ENCODE results near the gene PDE4B. TPM values are rescaled to one million over a fixed set of nuclear protein-coding genes. Genes with fewer than 3 reads are reported as not detected.
A peak's percentile ranks its signal among the peaks of the same experiment; 100 is the strongest.

Gene PDE4B
- total RNA-seq, 1 donor from 2014 or later: 0.29 TPM

- Mint-ChIP-seq H3K36me3 (ENCODE audit: insufficient read depth) (no peaks in the 10 kb centered on the region), H3K27me3 (peaks cover 46% of the 10 kb centered on the region), H3K27ac (no peak overlapping the region), H3K4me3 (ENCODE audit: low read depth) (no peak overlapping the region), H3K4me1 (ENCODE audit: low read depth) (peaks cover 13% of the 10 kb centered on the region), H3K9me3 (ENCODE audit: low read depth) (no peaks in the 10 kb centered on the region)
- DNase-seq (ENCODE audit: low spot score, unreplicated experiment): no peak
- TF ChIP-seq CTCF (IDR thresholded peaks at IDR 0.05; ENCODE audit: unreplicated experiment): no peak
These were observed 538.0 kb downstream of the PDE4B start for GRCh38 chr1:66330722-66331141.

- peaks cover 13% of the 10 kb centered on the region for H3K4me1 Mint-ChIP-seq (ENCODE audit: low read depth)
- no peak overlapping the region for H3K27ac Mint-ChIP-seq
- no peak for DNase-seq (ENCODE audit: low spot score, unreplicated experiment)
- H3K9me3 Mint-ChIP-seq (ENCODE audit: low read depth): no peaks in the 10 kb centered on the region
- H3K4me3 Mint-ChIP-seq (ENCODE audit: low read depth): peak overlapping the region; percentile 66
- peaks cover 54% of the 10 kb centered on the region for H3K27me3 Mint-ChIP-seq
- TF ChIP-seq CTCF (IDR thresholded peaks at IDR 0.05; ENCODE audit: unreplicated experiment): peak; percentile 34
- no peaks in the 10 kb centered on the region for H3K36me3 Mint-ChIP-seq (ENCODE audit: insufficient read depth)
These were observed 539.2 kb downstream of the PDE4B start for GRCh38 chr1:66331658-66332547.

- DNase-seq (ENCODE audit: low spot score, unreplicated experiment): no peak
- Mint-ChIP-seq H3K4me3 (ENCODE audit: low read depth) (peak overlapping the region; percentile 66), H3K27me3 (peaks cover 54% of the 10 kb centered on the region), H3K27ac (no peak overlapping the region), H3K4me1 (ENCODE audit: low read depth) (peaks cover 13% of the 10 kb centered on the region), H3K36me3 (ENCODE audit: insufficient read depth) (no peaks in the 10 kb centered on the region), H3K9me3 (ENCODE audit: low read depth) (no peaks in the 10 kb centered on the region)
- TF ChIP-seq CTCF (IDR thresholded peaks at IDR 0.05; ENCODE audit: unreplicated experiment): no peak
These were observed 539.8 kb downstream of the PDE4B start for GRCh38 chr1:66332548-66332901.

GRCh38 chr1:66333466-66334199 is 540.9 kb downstream of the PDE4B start:
- H3K27me3 Mint-ChIP-seq: peaks cover 54% of the 10 kb centered on the region
- no peaks in the 10 kb centered on the region for H3K9me3 Mint-ChIP-seq (ENCODE audit: low read depth)
- no peaks in the 10 kb centered on the region for H3K36me3 Mint-ChIP-seq (ENCODE audit: insufficient read depth)
- DNase-seq (ENCODE audit: low spot score, unreplicated experiment): no peak
- H3K4me1 Mint-ChIP-seq (ENCODE audit: low read depth): peaks cover 13% of the 10 kb centered on the region
- no peak overlapping the region for H3K27ac Mint-ChIP-seq
- H3K4me3 Mint-ChIP-seq (ENCODE audit: low read depth): no peak overlapping the region
- TF ChIP-seq CTCF (IDR thresholded peaks at IDR 0.05; ENCODE audit: unreplicated experiment): no peak

- Mint-ChIP-seq H3K4me1 (ENCODE audit: low read depth) (peaks cover 13% of the 10 kb centered on the region), H3K9me3 (ENCODE audit: low read depth) (no peaks in the 10 kb centered on the region), H3K4me3 (ENCODE audit: low read depth) (no peak overlapping the region), H3K36me3 (ENCODE audit: insufficient read depth) (no peaks in the 10 kb centered on the region), H3K27me3 (peaks cover 54% of the 10 kb centered on the region), H3K27ac (no peak overlapping the region)
- no peak for DNase-seq (ENCODE audit: low spot score, unreplicated experiment)
- no peak for TF ChIP-seq CTCF (IDR thresholded peaks at IDR 0.05; ENCODE audit: unreplicated experiment)
These were observed 541.6 kb downstream of the PDE4B start for GRCh38 chr1:66334318-66334717.

Data from progenitor cell of endocrine pancreas (in vitro differentiated cells).